Stimulated activated CD4-positive, alpha-beta T cell treated with anti-CD3 and anti-CD28 coated beads, Interleukin-4, amount 100 ng/mL, for 1 hour (primary cell): ENCODE measurements around the gene GPC5.
"Not testable (repeated sequence)": the region's sequence is repeated elsewhere in the genome, so short reads cannot be mapped to it uniquely, and the experiment has no call there.

ENCODE experiments used
- DNase-seq: peaks from one replicate; pipeline ENCODE4 v3.0.0-alpha.2; 2020

Gene GPC5

GRCh38 chr13:92500192-92500591, 1101.8 kb downstream of the GPC5 start:
- no peak for DNase-seq

- DNase-seq = no peak
Observed at GRCh38 chr13:92510416-92510815, 1112.0 kb downstream of the GPC5 start.

- DNase-seq = no peak
Observed at GRCh38 chr13:92512852-92513251, 1114.4 kb downstream of the GPC5 start.

- no peak for DNase-seq
Observed at GRCh38 chr13:92513672-92514071, 1115.3 kb downstream of the GPC5 start.

GRCh38 chr13:92514420-92515125, 1116.2 kb downstream of the GPC5 start:
- no peak for DNase-seq

GRCh38 chr13:92516878-92517277, 1118.5 kb downstream of the GPC5 start:
- DNase-seq = not testable (repeated sequence)

GRCh38 chr13:92518622-92519021, 1120.2 kb downstream of the GPC5 start:
- DNase-seq = not testable (repeated sequence)

- no peak for DNase-seq
Observed at GRCh38 chr13:92530364-92530763, 1131.9 kb downstream of the GPC5 start.

- no peak for DNase-seq
Observed at GRCh38 chr13:92535222-92536006, 1137.0 kb downstream of the GPC5 start.

GRCh38 chr13:92537471-92537870, 1139.0 kb downstream of the GPC5 start:
- DNase-seq = no peak

- DNase-seq = no peak
Observed at GRCh38 chr13:92538164-92538563, 1139.7 kb downstream of the GPC5 start.

- DNase-seq = not testable (repeated sequence)
Observed at GRCh38 chr13:92539148-92539547, 1140.7 kb downstream of the GPC5 start.

- DNase-seq = no peak
Observed at GRCh38 chr13:92547266-92547665, 1148.8 kb downstream of the GPC5 start.

- no peak for DNase-seq
Observed at GRCh38 chr13:92549276-92549675, 1150.9 kb downstream of the GPC5 start.

GRCh38 chr13:92553470-92554114, 1155.2 kb downstream of the GPC5 start:
- no peak for DNase-seq

GRCh38 chr13:92560883-92561282, 1162.5 kb downstream of the GPC5 start:
- no peak for DNase-seq

GRCh38 chr13:92564942-92565341, 1166.5 kb downstream of the GPC5 start:
- DNase-seq = no peak

GRCh38 chr13:92566767-92567166, 1168.3 kb downstream of the GPC5 start:
- no peak for DNase-seq

GRCh38 chr13:92572190-92572589, 1173.8 kb downstream of the GPC5 start:
- no peak for DNase-seq

- no peak for DNase-seq
Observed at GRCh38 chr13:92573467-92574057, 1175.1 kb downstream of the GPC5 start.

GRCh38 chr13:92574499-92574898, 1176.1 kb downstream of the GPC5 start:
- DNase-seq = no peak

- no peak for DNase-seq
Observed at GRCh38 chr13:92575777-92576176, 1177.4 kb downstream of the GPC5 start.

- DNase-seq = no peak
Observed at GRCh38 chr13:92578358-92578757, 1179.9 kb downstream of the GPC5 start.
